Ureter (tissue), 1 donor: ENCODE measurements around the gene WNT5A. TPM values are rescaled to one million over a fixed set of nuclear protein-coding genes. Genes with fewer than 3 reads are reported as not detected.

ENCODE experiments used
- DNase-seq: peaks from one replicate; pipeline ENCODE4 v3.0.0-alpha.2; 2020; ENCODE audit warnings: low spot score
- total RNA-seq: library from RNA; stranded (reverse); gene quantifications from one replicate; pipeline ENCODE4 v1.2.4, GENCODE V29; 2023
- donor health status: DM: yes; HTN: yes; CAD: no.

Gene WNT5A
- total RNA-seq, 1 donor from 2014 or later: 152 TPM

DNA sequence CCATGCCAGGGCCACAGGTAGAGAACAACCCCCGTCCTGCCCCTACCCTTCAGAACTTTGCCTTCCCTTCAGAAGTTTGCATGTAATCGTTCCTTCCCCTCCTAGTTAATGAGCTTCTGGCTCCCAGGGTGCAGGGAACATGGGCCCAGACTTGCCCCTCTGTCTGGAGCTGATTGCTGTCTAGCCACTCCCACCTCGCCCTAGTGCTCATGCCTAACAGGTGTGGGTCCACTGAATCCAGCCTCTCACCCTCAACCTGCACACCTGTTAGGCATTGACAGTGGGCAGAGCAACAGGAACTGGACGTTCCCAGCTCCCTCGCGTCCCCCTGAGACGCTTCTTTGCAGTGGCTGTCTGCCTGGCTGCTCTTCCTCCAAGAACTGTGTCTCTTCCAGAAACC, 40.3 kb downstream of the WNT5A start:
- peak; percentile 65 for DNase-seq

DNA sequence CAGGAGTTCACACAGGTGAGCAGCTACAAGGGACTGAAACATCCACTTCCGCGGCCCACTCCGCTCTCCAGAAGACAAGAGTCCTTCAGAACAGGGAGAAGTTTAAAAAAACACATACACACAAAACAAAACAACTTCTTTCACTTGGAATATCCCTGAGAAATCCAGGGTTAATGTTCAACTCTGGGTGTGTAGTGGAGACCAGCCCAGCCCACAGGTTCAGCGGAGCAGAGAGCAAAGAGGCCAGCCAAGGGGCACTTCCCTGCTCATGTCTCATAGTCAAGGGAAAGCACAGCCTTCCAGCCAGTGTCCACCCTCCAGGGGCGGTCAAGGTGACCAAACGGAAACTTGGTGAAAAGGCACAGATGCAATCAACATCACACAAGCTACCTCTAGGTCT, 41.6 kb downstream of the WNT5A start:
- DNase-seq: no peak

DNA sequence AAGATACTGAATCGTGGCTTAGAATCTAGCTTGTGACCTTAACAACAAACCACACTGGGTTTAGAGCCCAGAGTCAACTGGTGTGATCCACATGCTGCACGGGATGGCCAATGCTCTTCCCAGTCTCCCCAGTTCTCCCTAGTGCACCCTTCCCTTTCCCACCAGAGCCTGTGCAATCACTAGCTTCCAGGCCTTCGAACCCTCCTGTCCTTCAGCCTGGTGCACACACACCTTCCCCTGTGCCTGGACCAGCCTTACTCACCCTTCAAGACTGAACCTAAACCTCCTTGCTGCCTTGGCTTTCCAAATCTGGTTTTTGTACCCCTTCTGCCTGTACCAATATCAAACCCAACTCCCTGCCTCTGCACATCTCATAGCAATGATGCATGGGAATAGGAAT, 43.8 kb downstream of the WNT5A start:
- no peak for DNase-seq

DNA sequence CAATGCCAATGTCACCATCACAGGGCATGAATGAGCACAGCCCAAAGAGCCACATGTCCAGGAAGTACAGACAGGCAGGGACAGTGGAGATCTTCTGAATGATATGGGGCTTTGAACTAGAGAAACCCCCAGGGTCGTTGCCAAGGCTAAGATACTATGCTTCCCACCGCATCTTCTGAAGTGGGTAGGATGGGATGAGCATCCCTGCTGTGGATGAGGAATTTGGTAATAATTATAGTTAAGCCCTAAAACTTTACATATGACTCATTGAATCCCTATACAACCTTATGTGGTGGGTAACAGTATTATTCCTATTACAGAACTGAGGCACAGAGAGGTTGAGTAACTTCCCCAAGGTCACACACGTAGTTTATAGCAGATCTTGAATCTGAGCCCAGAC, 44.2 kb downstream of the WNT5A start:
- DNase-seq: no peak

DNA sequence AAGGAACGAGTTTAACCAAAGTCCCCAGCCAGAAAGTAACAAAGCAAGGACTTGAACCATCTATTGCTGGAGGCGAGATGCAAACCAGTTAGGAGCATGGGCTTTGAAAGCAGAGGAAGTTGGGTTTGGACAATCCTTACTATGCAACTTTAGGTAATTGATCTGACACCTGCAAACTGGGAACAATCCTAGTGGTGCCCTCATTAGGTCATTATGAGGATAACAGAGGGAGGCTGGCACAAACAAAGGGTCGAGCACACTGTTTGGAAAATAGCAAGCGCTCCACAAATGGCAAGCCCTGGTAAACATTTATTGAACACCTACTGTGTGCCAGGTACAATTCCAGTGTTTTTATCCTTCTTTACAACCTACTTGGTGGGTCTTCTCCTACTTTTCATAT, 45.6 kb downstream of the WNT5A start:
- no peak for DNase-seq

DNA sequence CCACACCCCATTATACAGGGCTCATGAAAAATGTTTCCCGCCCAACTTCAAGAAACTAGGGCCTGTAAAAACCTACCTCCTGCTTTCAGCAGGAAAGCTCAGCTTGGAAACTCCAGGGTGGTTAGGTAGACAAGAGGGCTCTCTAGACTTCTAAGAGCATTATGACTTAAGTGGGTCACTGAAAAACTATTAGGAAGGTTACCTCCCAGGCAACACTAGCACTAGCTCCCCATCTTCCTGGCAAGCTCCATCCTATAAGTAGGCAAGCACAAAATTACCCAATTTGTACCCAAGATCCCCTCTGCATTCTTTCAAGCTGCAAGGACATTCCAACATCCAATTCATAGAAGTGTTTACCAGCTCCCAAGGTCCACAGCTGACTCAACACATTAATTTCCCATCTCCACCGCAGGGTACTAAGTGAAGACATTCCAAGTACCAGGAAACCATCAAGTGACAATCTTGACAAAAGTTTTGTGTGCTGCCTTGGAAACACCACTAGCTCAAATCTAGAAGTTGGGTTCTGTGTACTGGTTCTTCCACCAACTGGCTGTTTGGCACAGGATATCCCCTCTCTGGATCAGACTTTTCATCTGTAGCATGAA, 46.9 kb downstream of the WNT5A start:
- DNase-seq: no peak

DNA sequence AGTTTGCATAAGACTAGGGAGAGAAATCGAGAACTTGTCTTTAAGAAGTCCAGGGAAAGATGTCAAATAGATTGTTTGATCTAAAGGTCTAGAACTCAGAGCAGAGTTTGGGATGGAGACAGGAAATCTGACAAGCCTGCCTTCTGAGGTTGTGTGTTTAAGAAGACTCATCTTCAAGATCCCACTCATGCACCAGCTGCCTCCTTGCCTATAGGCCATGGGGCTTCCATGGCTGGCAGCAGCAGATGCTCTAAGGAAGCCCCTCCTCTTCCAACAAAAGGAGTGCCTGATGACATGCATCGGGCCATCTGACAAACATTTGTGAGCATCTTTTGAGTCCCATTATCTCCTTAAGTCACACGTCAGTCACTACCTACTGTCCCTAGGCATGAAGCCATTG, 47.4 kb downstream of the WNT5A start:
- no peak for DNase-seq

DNA sequence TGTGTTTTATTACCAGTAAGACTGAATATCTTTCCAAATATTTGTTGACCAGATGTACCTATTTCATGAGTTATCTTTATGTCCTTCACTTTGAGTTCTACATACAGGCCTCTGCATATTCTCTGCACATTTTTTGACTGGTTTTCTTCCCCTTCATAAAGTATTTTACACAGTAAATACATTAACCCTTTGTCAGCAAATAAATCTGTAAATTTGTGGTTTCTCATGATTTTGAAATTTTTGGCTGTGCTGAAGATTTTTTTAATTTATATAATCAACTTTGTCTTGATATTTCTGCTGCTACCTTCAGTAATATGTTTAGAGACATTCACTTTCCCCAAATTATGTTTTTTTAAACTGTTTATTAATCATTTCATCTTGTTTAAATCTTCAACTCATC, 50.5 kb downstream of the WNT5A start:
- no peak for DNase-seq

DNA sequence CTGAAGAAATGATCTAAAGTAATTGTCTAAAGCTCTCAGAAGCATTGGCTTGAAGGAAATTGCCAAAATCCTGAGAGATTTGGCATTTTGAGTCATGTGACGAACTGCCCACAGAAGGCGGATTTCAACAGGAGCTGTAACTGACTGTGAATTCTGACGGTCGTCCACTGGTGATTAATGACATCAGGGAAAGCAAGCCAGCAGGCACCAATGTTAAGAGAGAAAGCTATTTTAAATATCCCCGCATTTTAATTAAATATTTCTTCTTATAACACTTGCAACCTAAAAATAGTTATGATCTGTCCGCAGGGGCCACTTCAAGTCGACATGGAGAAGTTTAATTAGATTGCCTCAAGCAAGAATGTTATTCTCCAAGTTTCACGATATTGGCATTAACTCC, 51.6 kb downstream of the WNT5A start:
- no peak for DNase-seq

DNA sequence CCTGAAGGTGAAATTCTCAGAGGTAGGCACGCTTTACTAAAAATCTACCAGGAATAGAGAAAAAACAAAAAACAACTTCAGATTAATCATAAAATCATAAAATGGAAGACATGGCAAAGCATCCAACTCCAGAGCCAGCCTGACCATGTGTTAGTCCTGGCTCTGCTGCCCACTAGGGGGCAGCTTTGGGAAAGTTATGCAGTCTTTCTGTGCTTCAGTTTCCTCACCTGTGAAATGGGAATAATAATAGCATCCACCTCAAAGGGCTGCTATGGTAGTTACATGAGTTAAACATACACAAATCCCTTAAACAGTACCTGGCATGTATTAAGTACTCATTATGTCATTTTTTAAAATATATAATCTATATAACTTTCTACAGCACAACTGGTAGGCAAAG, 52.3 kb downstream of the WNT5A start:
- DNase-seq: no peak

DNA sequence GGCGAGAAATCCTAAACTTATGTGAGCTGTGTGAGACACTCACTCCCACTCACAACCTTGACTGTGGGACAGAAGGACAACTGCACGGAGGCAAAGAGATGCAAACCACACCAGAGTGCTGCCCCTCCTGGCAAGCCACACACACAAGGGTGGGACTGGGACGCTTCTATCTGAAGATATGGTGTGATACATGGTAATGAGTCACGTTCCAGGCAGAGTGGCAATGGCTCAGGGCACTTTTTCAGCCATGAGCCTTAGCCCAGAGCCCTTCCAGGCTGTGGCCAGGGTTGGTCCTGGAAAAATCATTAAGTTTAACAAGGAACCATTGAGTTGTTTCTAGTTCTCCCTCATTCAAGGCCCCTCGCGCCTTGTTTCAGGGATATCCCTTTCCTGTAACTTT, 56.1 kb downstream of the WNT5A start:
- no peak for DNase-seq

DNA sequence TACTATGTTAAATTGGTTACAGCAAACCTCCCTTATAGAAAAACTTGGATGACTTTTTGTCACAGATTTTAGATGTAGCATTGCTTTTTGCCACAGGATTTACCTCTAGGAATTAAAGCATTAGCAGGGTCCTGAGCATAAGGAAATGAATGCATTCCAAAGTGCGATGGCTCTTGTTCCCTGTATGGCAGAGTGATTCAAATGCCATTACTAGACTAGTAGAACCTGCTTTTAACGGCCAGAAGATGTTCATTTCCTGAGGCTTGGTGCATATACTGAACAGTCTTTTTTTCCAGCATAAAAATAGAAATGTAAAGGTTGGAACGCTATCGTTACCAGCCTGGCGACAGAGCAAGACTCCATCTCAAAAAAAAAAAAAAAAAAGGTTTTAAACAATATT, 59.4 kb downstream of the WNT5A start:
- DNase-seq: no peak

DNA sequence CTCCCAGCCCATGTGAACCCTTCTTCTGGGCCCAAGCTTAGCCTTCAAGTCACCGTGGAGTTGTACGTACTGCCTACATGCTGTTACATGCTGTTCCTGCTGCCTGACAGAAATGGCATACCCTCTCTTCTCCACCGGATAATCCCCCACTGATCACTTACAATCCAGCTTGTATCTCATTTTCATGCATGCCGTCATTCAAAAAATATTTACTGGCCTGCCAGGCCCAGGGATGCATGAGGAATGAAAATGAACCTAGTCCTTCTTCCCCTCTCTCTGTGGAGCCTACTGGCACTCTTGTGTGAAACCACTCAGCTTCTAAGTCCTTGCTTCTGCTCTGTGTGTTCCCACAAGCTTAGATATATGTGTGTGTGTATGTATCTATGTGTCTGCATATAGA, 60.6 kb downstream of the WNT5A start:
- no peak for DNase-seq

DNA sequence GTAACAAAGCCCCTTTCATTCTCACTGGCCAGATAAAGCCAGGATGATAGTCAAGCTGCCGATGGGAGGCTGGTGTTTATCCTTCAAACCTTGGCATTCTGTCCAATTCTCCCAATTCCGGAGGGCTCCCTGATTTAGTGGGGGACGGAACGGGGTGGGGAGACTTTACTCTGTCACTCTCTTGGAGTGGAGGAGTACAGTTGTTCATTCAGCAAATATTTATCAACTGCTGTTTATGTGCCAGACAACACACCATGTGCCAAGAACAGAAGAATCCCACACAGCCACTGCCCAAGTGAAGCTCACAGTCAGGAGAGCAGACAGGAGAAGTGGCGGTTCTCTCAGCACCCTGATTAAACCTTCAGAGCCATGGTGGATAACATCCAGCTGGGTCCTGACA, 63.3 kb downstream of the WNT5A start:
- DNase-seq: no peak

DNA sequence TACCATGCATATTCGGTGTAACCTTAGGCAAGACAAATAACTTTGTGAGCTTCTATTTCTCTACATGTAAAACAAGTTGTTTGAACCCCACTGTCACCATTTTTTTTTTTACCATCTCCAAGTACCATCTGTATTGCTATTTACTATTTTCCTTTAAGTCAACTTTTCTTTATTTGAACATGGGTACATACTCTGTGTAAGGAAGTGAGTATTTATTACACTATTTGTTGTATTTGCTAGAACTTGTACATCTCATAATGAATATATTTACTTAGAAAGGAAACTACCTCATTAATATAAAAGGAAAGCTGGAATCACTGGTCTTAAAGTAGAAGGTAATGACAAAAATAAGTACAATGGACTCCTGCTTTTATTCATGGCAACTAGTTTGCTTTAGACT, 69.9 kb downstream of the WNT5A start:
- DNase-seq: no peak

DNA sequence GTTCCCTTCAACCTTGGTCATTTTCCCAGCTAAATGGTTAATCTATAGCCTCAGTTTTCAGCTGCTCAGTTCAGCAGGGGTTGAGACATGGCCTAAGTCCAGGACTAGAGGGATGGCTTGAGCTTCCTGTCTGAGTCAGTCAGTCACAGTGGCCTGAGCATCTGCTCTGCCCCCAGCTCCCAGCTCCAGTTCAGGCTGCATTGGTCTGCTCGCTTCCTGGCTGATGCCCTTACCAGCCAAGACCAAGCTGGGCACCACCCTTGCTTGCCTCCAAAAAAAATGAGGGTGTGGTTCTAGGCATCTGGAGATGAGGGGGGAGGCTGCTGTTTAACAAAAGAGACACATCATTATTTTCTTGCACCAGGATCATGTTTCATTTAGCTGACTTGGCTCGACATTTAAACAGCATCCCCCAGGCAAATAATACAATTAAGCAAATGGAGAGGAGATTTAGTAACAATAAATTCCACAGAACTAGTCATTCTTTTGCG, 70.7 kb downstream of the WNT5A start:
- DNase-seq: no peak
